H1 (cell line): ENCODE data around the gene ARHGAP24. TPM values are rescaled to one million over a fixed set of nuclear protein-coding genes. Genes with fewer than 3 reads are reported as not detected.

ENCODE experiments used
- CTCF ChIA-PET: fragments of 300-600 bp; sonication (Branson Sonifier 250); formaldehyde crosslinking; loops from one replicate; lab custom pipeline; 2021; ENCODE audit not compliant: partially characterized antibody; lab: Charles Lee
- POLR2A ChIA-PET: fragments of 300-600 bp; sonication (Branson Sonifier 250); formaldehyde crosslinking; loops from one replicate; lab custom pipeline; 2021; ENCODE audit warnings: inconsistent platforms; ENCODE audit not compliant: partially characterized antibody; lab: Charles Lee
- DNase-seq, 2 experiments: peaks; one replicate each; pipeline versions ENCODE4 v3.0.0 to v3.0.0-alpha.2; 2010 to 2022; ENCODE audit warnings: low spot score in 2 of 2, low read depth in 1 of 2, mixed read lengths in 1 of 2
- FAIRE-seq: peaks from 2 replicates; lab custom pipeline; 2011; peaks lifted over from hg19 to GRCh38; lab: Jason Lieb, UNC
- H2AFZ ChIP-seq: 2 replicates; pipeline ENCODE4 v1.8.1; 2012; ENCODE audit warnings: low read length, inconsistent platforms
- H2AK5ac ChIP-seq: 2 replicates; pipeline ENCODE4 v1.6.1; 2013; ENCODE audit warnings: low read depth, low read length
- H2BK120ac ChIP-seq: replicated peaks from 2 replicates; pipeline ENCODE3; 2013; ENCODE audit warnings: low read depth, low read length, inconsistent platforms
- H2BK12ac ChIP-seq: 2 replicates; pipeline ENCODE4 v1.6.1; 2013; ENCODE audit warnings: low read depth, low read length
- H2BK15ac ChIP-seq: 2 replicates; pipeline ENCODE4 v1.6.1; 2013; ENCODE audit warnings: low read length
- H2BK20ac ChIP-seq: 2 replicates; pipeline ENCODE4 v1.6.1; 2013; ENCODE audit warnings: low read length
- H2BK5ac ChIP-seq: 2 replicates; pipeline ENCODE4 v1.6.1; 2013; ENCODE audit warnings: low read depth, low read length
- H3K14ac ChIP-seq: 2 replicates; pipeline ENCODE4 v1.6.1; 2013; ENCODE audit warnings: inconsistent platforms; ENCODE audit not compliant: insufficient read length
- H3K18ac ChIP-seq: 2 replicates; pipeline ENCODE4 v1.6.1; 2013; ENCODE audit warnings: low read length; ENCODE audit errors: extremely low read depth
- H3K23ac ChIP-seq: 2 replicates; pipeline ENCODE4 v1.6.1; 2013; ENCODE audit warnings: inconsistent platforms; ENCODE audit not compliant: insufficient read length
- H3K23me2 ChIP-seq: 2 replicates; pipeline ENCODE4 v1.6.1; 2013; ENCODE audit warnings: low read depth, low read length
- H3K27ac ChIP-seq: 2 replicates; pipeline ENCODE4 v1.6.1; 2011; ENCODE audit warnings: low read depth, low read length, inconsistent platforms
- H3K27me3 ChIP-seq, 4 experiments: replicated peaks in 1 of 4; 1 replicate in 1 of 4; 2 replicates in 3 of 4; pipeline versions ENCODE4 v1.6.1 to v1.8.1; 2011 to 2013; ENCODE audit warnings: low read length in 3 of 4, mild to moderate bottlenecking in 3 of 4, inconsistent platforms in 2 of 4, mixed read lengths in 2 of 4, moderate library complexity in 1 of 4; ENCODE audit not compliant: control insufficient read depth in 3 of 4, insufficient read depth in 3 of 4; ENCODE audit errors: extremely low read depth in 1 of 4
- H3K36me3 ChIP-seq, 4 experiments: 2 replicates each; pipeline versions ENCODE4 v1.6.1 to v1.8.1; 2011 to 2013; ENCODE audit warnings: mild to moderate bottlenecking in 4 of 4, low read length in 3 of 4, moderate library complexity in 2 of 4, control low read depth in 1 of 4, inconsistent platforms in 1 of 4; ENCODE audit not compliant: insufficient read depth in 4 of 4, control insufficient read depth in 2 of 4
- H3K4ac ChIP-seq: replicated peaks from 2 replicates; pipeline ENCODE3; 2013; ENCODE audit warnings: low read length, low read depth, mixed read lengths, inconsistent platforms; ENCODE audit not compliant: insufficient read length
- H3K4me1 ChIP-seq, 4 experiments: replicated peaks in 1 of 4; 1 replicate in 1 of 4; 2 replicates in 3 of 4; pipeline versions ENCODE4 v1.6.1 to v1.8.1; 2011 to 2013; ENCODE audit warnings: low read length in 3 of 4, inconsistent platforms in 2 of 4, mixed read lengths in 1 of 4; ENCODE audit not compliant: insufficient read depth in 4 of 4, control insufficient read depth in 3 of 4
- H3K4me2 ChIP-seq, 2 experiments: 2 replicates each; pipeline versions ENCODE4 v1.6.1 to v1.8.1; 2011 to 2013; ENCODE audit warnings: low read depth in 2 of 2, low read length in 2 of 2, control low read depth in 1 of 2, inconsistent platforms in 1 of 2, mild to moderate bottlenecking in 1 of 2; ENCODE audit not compliant: insufficient read depth in 1 of 2
- H3K4me3 ChIP-seq, 4 experiments: fragments of 200-600, 300-600 bp in 1 of 4; sonication (generic), shearing (Covaris generic), sonication (Bioruptor Twin) in 1 of 4; 2 replicates each; pipeline versions ENCODE4 v1.5.1 to v1.8.1; 2011 to 2016; ENCODE audit warnings: low read length in 4 of 4, low read depth in 3 of 4, control low read depth in 2 of 4, inconsistent platforms in 2 of 4, mild to moderate bottlenecking in 2 of 4, mixed read lengths in 1 of 4, moderate library complexity in 1 of 4; ENCODE audit not compliant: insufficient read depth in 2 of 4; ENCODE audit errors: extremely low read depth in 1 of 4
- H3K56ac ChIP-seq: replicated peaks from 2 replicates; pipeline ENCODE3; 2013; ENCODE audit warnings: low read depth, mild to moderate bottlenecking, mixed read lengths, low read length, inconsistent platforms; ENCODE audit not compliant: insufficient read length
- H3K79me1 ChIP-seq: 2 replicates; pipeline ENCODE4 v1.6.1; 2013; ENCODE audit warnings: low read depth, low read length, control low read depth
- H3K79me2 ChIP-seq, 2 experiments: 2 replicates each; pipeline versions ENCODE4 v1.6.1 to v1.8.1; 2012 to 2013; ENCODE audit warnings: low read length in 2 of 2, mild to moderate bottlenecking in 2 of 2, inconsistent platforms in 1 of 2; ENCODE audit not compliant: insufficient read depth in 2 of 2, control insufficient read depth in 1 of 2
- H3K9ac ChIP-seq, 4 experiments: replicated peaks in 1 of 4; 1 replicate in 1 of 4; 2 replicates in 3 of 4; pipeline versions ENCODE4 v1.6.1 to v1.8.1; 2011 to 2013; ENCODE audit warnings: low read depth in 3 of 4, low read length in 3 of 4, control low read depth in 2 of 4, mild to moderate bottlenecking in 2 of 4, moderate library complexity in 2 of 4, inconsistent platforms in 1 of 4; ENCODE audit errors: extremely low read depth in 1 of 4
- H3K9me3 ChIP-seq, 2 experiments: 2 replicates each; pipeline versions ENCODE4 v1.6.1 to v1.8.1; 2012 to 2013; ENCODE audit warnings: mild to moderate bottlenecking in 2 of 2, moderate library complexity in 2 of 2, control low read depth in 1 of 2, inconsistent platforms in 1 of 2, low read depth in 1 of 2, low read length in 1 of 2, mixed read lengths in 1 of 2; ENCODE audit not compliant: insufficient read depth in 2 of 2
- H4K20me1 ChIP-seq, 2 experiments: replicated peaks in 1 of 2; 2 replicates each; pipeline versions ENCODE3 to v1.8.1; 2011 to 2013; ENCODE audit warnings: inconsistent platforms in 2 of 2, low read length in 2 of 2, mild to moderate bottlenecking in 1 of 2; ENCODE audit not compliant: insufficient read depth in 2 of 2, control insufficient read depth in 1 of 2
- H4K5ac ChIP-seq: 2 replicates; pipeline ENCODE4 v1.6.1; 2013; ENCODE audit warnings: low read length, low read depth, mixed read lengths, inconsistent platforms; ENCODE audit not compliant: insufficient read length
- H4K8ac ChIP-seq: 2 replicates; pipeline ENCODE4 v1.8.0; 2013; ENCODE audit warnings: mild to moderate bottlenecking, moderate library complexity, low read length, inconsistent platforms; ENCODE audit not compliant: insufficient read depth; ENCODE audit errors: extremely low read depth
- H4K91ac ChIP-seq: replicated peaks from 2 replicates; pipeline ENCODE3; 2013; ENCODE audit warnings: low read length, mixed read lengths, inconsistent platforms; ENCODE audit not compliant: insufficient read length
- CBX5 ChIP-seq: fragments of 300-800, 300-1000 bp; sonication (generic); IDR thresholded peaks from 2 replicates; pipeline ENCODE4 v1.7.1; 2016; ENCODE audit warnings: antibody characterized with exemption, low read length, low read depth
- CTBP2 ChIP-seq: IDR thresholded peaks from 2 replicates; pipeline ENCODE4 v1.7.0; 2011; ENCODE audit warnings: borderline replicate concordance, mild to moderate bottlenecking, moderate library complexity, mixed read lengths, low read length; ENCODE audit not compliant: insufficient read depth, insufficient read length
- EP300 ChIP-seq, 2 experiments: IDR thresholded peaks; 1 replicate in 1 of 2; 2 replicates in 1 of 2; pipeline ENCODE4 v1.6.1; 2011 to 2012; ENCODE audit warnings: low read depth in 2 of 2, low read length in 2 of 2, mild to moderate bottlenecking in 2 of 2, borderline replicate concordance in 1 of 2, inconsistent platforms in 1 of 2, moderate library complexity in 1 of 2
- GTF2F1 ChIP-seq: IDR thresholded peaks from 2 replicates; pipeline ENCODE4 v1.6.1; 2012; ENCODE audit warnings: low read depth, low read length, improper control_type of control experiment, borderline replicate concordance
- HDAC2 ChIP-seq, 2 experiments: fragments of 300-600 bp in 1 of 2; sonication (generic) in 1 of 2; IDR thresholded peaks; 2 replicates each; pipeline ENCODE4 v1.6.1; 2011 to 2012; ENCODE audit warnings: low read depth in 2 of 2, low read length in 2 of 2, mild to moderate bottlenecking in 2 of 2, moderate library complexity in 2 of 2, borderline replicate concordance in 1 of 2, inconsistent platforms in 1 of 2
- JUND ChIP-seq: IDR thresholded peaks from 2 replicates; pipeline ENCODE4 v1.6.1; 2011; ENCODE audit warnings: mild to moderate bottlenecking, improper control_type of control experiment, low read length
- KDM5A ChIP-seq: fragments of 200-600 bp; IDR thresholded peaks from 2 replicates; pipeline ENCODE4 v1.7.1; 2012; ENCODE audit warnings: mild to moderate bottlenecking, low read length, inconsistent platforms, mixed read lengths
- RBBP5 ChIP-seq: IDR thresholded peaks from 2 replicates; pipeline ENCODE4 v1.7.1; 2012; ENCODE audit warnings: low read depth, mild to moderate bottlenecking, inconsistent platforms, low read length, moderate library complexity, borderline replicate concordance
- TAF1 ChIP-seq: IDR thresholded peaks from 2 replicates; pipeline ENCODE4 v1.6.1; 2011; ENCODE audit warnings: mild to moderate bottlenecking, low read depth, low read length
- ZNF274 ChIP-seq: IDR thresholded peaks from 2 replicates; pipeline ENCODE4 v1.7.0; 2012; ENCODE audit warnings: low read length, borderline replicate concordance; ENCODE audit errors: extremely low read depth
- WGBS, 2 experiments: shearing (Covaris generic) in 1 of 2; methylation state at CpG; one replicate each; pipeline versions ENCODE4 v1.1.6 to v1.1.7; 2013 to 2015; ENCODE audit warnings: low lambda C conversion rate in 2 of 2, mixed read lengths in 2 of 2, inconsistent platforms in 1 of 2, low coverage in 1 of 2, missing lambda C conversion rate in 1 of 2; ENCODE audit not compliant: insufficient replicate concordance in 2 of 2, insufficient coverage in 1 of 2, insufficient read length in 1 of 2; ENCODE audit errors: extremely low coverage in 1 of 2, missing lambda C conversion rate in 1 of 2; 5-methylcytosine and 5-hydroxymethylcytosine counted together
- polyA plus RNA-seq, 7 experiments: library from polyadenylated mRNA; depleted of rRNA in 3 of 7; stranded (reverse) in 5 of 7; unstranded in 2 of 7; fragments of >200 nt in 5 of 7; fragments of 200-250 nt in 2 of 7; gene quantifications; 1 replicate in 5 of 7; 2 replicates in 1 of 7; 4 replicates in 1 of 7; pipeline versions ENCODE4 v1.2.1 to v1.2.3, GENCODE V29; 2011 to 2013; ENCODE audit warnings: missing spikeins in 2 of 7, mixed read lengths in 2 of 7
- total RNA-seq: library from RNA; stranded (reverse); fragmentation: NEBNext Ultra II Directional; extraction: Animal tissue kit (Norgen Biotek cat#: 25700); gene quantifications from 2 replicates; pipeline ENCODE4 v1.2.1, GENCODE V29; 2021

Gene ARHGAP24
- total and polyA plus RNA-seq, 2 of the 8 experiments (the other 6 are each of a cell fraction or from before 2014, with no cell fraction given): 0.08 to 0.50 TPM

DNA sequence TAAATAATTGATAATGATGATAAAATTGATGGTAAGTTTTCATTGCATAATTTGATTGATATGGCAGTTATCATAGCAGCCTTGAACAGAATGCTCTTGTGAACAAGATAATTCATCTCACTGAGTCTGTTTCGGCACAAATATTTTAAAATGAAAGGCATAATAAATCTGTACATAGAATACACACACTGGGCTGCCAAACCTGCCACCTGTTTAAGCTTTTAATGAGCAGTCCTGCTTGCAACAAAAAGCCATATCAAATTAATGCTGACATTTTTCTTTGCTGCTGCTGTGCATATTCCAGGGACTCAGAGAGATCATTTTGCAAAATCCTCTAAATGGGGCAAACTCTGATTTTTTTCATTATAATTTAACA lies 201.1 kb downstream of the ARHGAP24 start:
- H2BK120ac ChIP-seq: no peak overlapping the region
- H3K23me2 ChIP-seq: no peaks in the 10 kb centered on the region
- no peaks in the 10 kb centered on the region for H3K9me3 ChIP-seq
- ChIA-PET POLR2A (no interaction called here), CTCF (interaction anchor here (1.7 kb wide), 1 partner anchor 10 kb away, joined by 8 read pairs; no protein-coding TSS in a partner anchor)
- H2BK20ac ChIP-seq: no peak overlapping the region
- no peak overlapping the region for H2BK5ac ChIP-seq
- H3K36me3 ChIP-seq: no peaks in the 10 kb centered on the region
- H2AK5ac ChIP-seq: no peak overlapping the region
- no peak overlapping the region for H3K14ac ChIP-seq
- H3K4me2 ChIP-seq: peak overlapping the region in 1 of 2 experiments; percentile 48; a peak in 2 of 4 replicates
- no peaks in the 10 kb centered on the region for H3K79me2 ChIP-seq
- H3K9ac ChIP-seq: no peak overlapping the region
- H4K8ac ChIP-seq: no peak overlapping the region
- no peak overlapping the region for H2BK12ac ChIP-seq
- H4K5ac ChIP-seq: no peak overlapping the region
- H4K91ac ChIP-seq: no peak overlapping the region
- no peak overlapping the region for H3K27ac ChIP-seq
- no peak overlapping the region for H3K4me3 ChIP-seq
- H3K79me1 ChIP-seq: no peaks in the 10 kb centered on the region
- H3K56ac ChIP-seq: no peak overlapping the region
- peaks cover 0 to 10% (median 5%) of the 10 kb centered on the region in 4 experiments; a peak in 4 of 7 replicates for H3K4me1 ChIP-seq
- DNase-seq: no peak
- no peak for FAIRE-seq
- no peak overlapping the region for H3K23ac ChIP-seq
- H3K18ac ChIP-seq: no peak overlapping the region
- 58% methylated on average over 1 of the region's 1 CpG; no CpG with 5 or more reads in 1 of the 2 experiments for WGBS, 2 experiments
- H4K20me1 ChIP-seq: no peaks in the 10 kb centered on the region
- no peak overlapping the region for H2BK15ac ChIP-seq
- H3K4ac ChIP-seq: no peak overlapping the region
- no peak overlapping the region for H2AFZ ChIP-seq
- TF ChIP-seq KDM5A (no peak), GTF2F1 (no peak), RBBP5 (no peak), CBX5 (no peak), ZNF274 (no peak), JUND (no peak), EP300 (IDR thresholded peaks at IDR 0.05; ENCODE audit: borderline replicate concordance in 1 of 2, low read depth in 2 of 2, low read length in 2 of 2) (no peak), CTBP2 (no peak), HDAC2 (IDR thresholded peaks at IDR 0.05; ENCODE audit: borderline replicate concordance in 1 of 2, low read depth in 2 of 2, low read length in 2 of 2) (no peak), TAF1 (no peak)
- H3K27me3 ChIP-seq: no peaks in the 10 kb centered on the region; a peak in 1 of 7 replicates
